ENCODE data around the gene PHTF1.

The PHTF1 gene

GRCh38 chr1:113759333-113760101, at the start of gene PHTF1:
Gene PHTF1 (minus strand): TSS chr1:113759486. CDS start chr1:113758703, 783 bp downstream.
- DNase-seq (peak; percentile 74), ATAC-seq (peak; percentile 93)

DNA sequence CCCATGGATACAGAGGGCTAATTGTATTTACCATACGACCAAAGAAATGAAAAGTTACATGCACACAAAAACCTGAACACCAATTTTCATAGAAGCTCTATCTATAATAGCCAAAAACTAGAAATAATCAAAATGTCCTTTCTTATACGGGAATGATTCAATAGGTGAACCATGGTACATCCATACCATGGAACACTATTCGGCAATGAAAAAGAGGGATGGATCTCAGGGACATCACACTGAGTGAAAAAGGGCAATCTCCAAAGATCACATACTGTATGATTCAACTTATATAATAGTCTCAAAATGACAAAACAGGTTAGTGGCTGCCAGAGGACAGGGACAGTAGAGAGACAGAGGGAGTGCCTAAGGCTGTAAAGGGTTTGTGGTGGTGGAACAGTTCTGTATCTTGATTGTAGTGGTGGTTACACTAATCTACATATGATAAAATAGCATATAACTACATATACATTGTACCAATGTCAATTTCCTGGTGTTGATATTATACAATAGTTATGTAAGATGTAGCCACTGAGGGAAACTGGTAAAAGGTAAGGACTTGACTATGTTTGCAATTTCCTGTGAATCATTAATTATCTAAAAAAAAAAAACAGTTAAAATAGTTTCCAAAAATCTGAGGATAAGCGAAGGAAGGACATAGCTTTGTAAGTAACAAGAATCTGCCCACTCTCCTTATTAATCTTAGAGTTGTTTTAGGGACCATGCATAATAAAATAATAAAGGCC, 49.3 kb upstream of the PHTF1 start:
- no peak for DNase-seq
- ATAC-seq = no peak

DNA sequence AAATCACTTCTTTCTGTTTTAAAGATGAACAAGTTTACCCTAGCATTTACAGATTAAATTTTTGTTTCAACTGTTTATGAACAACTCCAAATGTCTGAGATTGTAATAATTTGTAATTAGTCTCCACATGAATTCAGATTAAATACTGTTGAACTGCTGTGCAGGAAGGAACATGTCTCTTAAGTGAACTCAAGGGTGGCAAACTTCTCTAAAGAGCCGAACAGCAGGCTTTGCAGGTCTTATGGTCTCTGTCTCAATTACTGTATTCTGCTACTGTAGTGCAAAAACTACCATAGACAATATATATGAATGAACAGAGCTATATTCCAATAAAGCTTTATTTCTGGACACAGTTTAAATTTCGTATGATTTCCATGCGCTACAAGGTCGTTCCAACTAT, 46.4 kb upstream of the PHTF1 start:
- DNase-seq (no peak), ATAC-seq (no peak)

- no peak for ATAC-seq
- DNase-seq = no peak
Observed at GRCh38 chr1:113805256-113805531, 45.9 kb upstream of the PHTF1 start.

DNA sequence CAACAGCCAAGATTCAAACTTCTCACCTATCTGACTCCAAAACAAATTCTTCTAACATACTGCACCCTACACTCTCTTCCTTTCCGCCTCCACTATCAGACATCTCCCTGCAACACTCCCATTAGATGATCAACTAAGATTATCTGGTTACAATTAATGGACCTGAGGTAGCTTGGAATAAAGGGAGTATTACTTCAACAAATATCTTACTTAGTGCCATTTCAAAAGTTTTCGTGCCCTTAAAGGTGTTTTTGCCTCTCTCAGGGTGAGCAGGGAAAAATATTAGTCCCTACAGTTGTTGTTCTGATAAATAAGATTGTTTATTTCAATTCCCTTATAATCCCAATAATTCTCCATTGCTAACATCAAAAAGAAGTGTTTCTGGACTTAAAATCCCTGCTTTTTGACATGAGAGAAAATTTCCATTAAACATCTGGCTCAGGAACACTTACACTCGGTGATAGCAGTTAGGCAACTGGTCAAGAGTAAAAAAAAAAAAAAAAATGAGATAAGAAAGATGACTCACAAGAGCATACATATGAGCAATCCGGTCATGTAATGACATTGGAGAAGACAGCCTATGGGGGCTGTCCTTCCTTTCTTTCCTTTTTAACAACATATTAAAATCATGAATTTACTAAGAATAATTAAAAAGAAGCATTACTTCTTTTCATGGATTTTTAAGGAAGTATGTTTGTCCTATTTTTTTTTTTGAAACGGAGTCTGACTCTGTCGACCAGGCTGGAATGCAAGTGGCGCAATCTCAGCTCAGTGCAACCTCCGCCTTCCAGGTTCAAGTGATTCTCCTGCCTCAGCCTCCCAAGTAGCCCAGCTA, 45.4 kb upstream of the PHTF1 start:
- peak; percentile 38 for ATAC-seq
- DNase-seq = no peak

DNA sequence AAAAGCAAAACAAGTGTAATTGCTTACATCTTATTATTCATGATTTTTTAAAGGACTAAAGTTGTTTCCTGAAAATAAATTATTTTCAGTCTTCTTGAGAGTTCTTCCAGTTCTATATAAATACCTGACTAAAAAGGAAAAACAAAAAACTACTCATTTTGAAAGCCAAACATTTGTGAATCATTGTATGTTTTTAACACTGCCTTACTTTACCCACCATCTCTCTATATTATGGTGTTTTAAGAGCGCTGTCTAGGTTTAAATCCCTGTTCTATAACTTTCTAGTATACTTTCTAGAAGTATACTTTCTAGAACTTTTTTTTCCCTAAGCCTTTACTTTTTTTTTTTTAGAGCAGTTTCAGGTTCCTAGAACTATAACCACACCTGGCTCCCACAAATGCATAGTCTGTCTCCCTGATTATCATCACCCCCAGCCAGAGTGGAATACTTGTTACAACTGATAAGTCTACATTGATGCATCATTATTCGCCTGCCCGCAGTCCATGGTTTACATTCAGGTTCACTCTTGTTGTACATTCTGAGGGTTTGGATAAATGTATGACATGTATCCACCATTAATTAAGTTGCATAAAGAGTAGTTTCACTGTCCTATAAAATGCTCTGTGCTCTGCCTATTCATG, 43.2 kb upstream of the PHTF1 start:
- peak; percentile 54 for ATAC-seq
- DNase-seq = no peak

GRCh38 chr1:113800487-113800886, 41.2 kb upstream of the PHTF1 start:
- ATAC-seq = no peak

GRCh38 chr1:113797472-113797871, 38.2 kb upstream of the PHTF1 start:
- ATAC-seq = no peak
- DNase-seq = no peak

More at GRCh38 chr1:113800487-113800886, 41.2 kb upstream of the PHTF1 start:
- no peak for DNase-seq

DNA sequence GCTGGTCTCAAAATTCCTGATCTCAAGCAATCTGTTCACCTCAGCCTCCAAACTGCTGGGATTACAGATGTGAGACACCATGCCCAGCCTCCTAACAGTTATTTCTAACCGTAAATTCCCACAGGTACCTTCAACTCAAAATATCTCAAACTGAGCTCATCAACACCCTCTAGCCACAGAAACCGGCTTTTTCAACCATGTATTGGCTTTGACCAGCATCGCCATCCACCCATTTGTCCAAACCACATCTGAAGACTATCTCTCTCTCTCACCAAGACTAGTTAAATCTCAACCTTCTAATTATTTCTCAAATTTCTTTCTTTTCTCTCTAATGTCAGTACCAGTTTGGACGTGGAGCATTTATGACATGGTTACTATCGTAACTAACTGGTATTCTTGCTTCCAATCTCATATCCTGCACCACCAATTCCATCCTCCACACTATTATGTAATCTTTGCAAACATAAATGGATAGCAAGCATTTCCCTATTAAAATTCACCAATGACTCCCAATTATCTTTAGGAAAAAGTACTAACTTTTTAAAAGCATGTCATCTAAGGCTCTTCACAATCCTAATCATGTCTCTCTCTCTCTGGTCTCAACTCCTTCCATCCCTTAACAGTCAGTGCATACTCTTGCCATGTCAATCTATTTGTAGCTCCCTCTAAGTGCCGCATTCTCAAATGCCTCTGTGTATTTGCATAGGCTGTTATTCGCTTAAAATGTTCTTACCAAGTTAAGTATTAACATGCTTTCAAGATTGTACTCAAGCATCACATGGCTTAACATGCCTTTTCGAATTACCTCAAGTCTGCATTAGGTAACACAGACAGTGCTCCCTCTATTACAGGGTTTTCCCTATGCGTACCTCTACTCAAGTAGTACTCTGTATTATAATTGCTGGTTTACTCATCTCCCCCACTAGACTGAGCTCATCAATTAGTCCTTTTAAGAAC, 34.9 kb upstream of the PHTF1 start:
- DNase-seq (no peak), ATAC-seq (no peak)

DNA sequence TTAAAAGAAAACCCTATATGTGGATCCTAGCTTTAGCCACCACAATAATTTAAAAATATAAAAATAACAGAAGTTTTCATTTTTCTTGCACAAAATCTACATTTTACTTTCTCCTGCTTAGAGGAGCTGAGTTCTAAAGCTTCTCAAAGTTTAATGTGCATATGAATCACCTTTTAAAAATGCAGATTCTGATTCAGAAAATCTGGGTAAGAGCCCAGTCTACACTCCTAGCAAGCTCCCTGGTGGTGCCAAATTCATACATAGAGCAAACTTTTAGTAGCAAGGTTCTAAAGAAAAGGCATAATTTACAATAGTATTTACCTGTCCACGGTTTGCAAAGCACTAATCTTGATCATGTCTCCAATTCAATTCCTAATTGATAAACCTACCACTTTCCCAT, 33.7 kb upstream of the PHTF1 start:
- peak; percentile 23 for ATAC-seq

GRCh38 chr1:113792471-113792870, 33.2 kb upstream of the PHTF1 start:
- DNase-seq (no peak), ATAC-seq (no peak)

More for the DNA sequence above, 33.7 kb upstream of the PHTF1 start:
- no peak for DNase-seq

DNA sequence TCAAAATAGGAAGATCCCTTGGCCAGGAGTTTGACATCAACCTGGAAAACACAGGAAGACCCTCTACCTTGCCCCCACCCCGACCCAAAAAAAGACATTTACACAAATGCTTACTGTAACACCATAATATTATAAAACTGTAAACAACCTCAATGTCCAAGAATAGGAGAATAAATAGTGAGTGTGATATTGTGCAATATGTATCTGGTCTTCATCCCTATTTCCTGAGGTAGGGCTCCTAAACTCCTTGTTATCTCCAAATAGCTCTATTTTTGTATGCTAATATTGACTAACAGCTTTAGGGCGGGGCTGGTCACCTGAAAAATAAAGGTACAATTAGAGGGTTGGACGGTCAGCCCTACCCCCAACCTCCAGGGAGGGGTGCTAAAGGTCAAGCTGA, 29.5 kb upstream of the PHTF1 start:
- ATAC-seq (no peak), DNase-seq (no peak)

DNA sequence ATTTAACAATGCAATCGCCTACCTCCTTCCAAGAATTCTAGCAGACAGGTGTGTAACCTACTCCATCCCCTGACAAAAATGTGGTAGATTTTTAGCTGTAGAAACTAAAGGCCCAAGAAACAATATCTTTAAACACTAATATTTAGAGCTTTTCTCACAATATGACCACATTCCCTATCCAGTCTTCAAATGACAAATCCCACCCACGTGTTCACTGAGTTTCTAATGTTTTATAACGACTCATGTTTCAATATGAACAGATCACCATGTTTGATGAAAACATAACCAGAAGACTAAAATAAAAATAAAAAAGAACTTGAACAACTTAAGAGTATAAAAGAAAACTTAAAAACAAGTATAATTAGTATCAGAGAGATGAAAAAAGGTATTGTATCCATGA, 28.4 kb upstream of the PHTF1 start:
- DNase-seq (no peak), ATAC-seq (peak; percentile 25)

- ATAC-seq (no peak), DNase-seq (no peak)
Observed at GRCh38 chr1:113786069-113786468, 26.8 kb upstream of the PHTF1 start.

GRCh38 chr1:113784104-113784779, 25.0 kb upstream of the PHTF1 start:
- ATAC-seq = peak; percentile 71
- no peak for DNase-seq

DNA sequence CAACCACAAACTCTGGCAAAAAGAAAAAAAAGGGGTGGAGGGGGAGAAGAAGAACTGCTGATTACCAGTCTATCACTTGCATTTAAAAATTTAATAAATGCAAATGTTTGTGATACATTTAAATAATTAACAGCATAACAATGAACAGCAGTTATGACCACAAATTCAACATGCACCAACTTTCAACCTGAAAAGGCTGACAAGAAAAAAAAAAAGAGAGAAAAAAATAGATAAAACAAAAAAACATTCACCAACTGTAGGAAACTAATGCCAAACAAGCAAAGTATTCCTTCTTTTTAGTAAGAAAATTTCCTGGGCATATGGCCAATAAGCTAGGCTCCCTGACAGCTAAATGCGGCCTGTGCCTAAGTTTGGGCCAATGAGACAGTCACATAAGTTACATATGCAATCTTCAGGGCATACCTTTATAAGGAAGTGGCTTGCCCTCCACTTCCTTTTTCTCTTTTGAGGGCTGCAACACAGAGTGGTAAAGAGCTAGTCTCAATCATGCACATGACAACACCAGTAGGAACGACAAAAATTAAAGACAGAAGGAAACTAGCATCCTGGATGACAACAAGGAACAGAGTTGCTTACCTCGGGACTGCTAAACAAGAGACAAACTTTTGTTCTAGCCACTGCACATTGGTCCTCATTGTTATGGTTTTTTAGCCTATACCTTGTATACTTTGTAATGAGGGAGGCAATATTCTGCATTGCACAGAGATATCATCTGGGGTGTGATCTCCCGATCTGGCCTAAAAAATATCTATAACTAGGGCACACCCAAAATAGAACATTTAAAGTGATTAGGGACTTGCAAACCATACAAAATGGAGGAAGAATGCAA, 24.2 kb upstream of the PHTF1 start:
- ATAC-seq (peak; percentile 84), DNase-seq (peak; percentile 27)

DNA sequence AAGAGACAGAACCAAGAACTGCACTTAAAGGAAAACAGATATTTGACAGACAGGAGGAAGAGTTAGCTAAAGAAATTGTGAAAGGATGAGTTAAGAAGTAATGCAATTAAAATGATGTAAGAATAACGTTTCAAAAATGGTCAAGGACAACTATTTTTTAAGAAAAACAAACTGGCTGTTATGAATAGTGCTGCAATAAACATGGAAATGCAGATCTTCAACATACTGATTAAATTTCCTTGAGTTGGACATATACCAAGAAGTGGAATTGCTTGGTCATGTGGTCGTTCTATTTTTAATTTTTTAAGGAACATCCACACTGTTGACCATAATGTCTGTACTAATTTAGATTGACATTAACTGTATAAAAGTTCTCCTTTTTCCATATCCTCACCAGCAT, 23.1 kb upstream of the PHTF1 start:
- ATAC-seq = no peak
- DNase-seq = no peak

DNA sequence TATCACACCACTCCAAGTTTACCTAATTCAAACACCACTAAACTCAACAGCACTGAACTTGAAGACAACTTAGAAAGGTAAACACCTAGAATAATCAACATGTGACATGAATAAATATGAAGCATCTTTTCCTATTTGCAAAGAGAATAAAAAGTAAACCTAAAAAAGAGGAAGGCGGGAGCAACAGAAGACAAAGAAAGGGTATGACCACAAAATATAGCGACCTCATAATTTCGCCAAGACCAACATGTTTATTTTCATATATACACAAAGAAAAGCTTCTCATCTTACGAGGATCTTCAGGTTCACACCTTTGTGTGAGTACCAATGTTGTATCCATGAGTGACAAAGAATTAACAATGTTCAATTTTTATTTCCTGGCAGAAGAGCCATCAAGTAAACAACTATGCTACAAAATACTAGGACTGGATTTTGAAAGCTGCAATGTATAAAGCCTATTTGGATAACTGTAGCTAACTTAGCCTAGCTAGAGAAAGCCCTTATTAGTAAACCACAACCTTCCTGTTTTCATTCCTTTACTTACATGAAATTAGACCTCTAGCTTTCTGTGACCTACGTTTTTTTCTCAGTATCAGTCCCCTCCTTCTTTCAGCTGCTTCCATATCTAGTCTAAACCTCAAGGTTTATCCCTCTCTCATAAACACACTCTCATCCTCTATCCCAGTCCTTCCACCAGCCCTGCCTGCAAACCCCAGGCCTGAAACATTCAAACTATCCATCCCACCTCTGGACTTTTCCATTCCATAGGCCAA, 21.3 kb upstream of the PHTF1 start:
- ATAC-seq (no peak), DNase-seq (no peak)

DNA sequence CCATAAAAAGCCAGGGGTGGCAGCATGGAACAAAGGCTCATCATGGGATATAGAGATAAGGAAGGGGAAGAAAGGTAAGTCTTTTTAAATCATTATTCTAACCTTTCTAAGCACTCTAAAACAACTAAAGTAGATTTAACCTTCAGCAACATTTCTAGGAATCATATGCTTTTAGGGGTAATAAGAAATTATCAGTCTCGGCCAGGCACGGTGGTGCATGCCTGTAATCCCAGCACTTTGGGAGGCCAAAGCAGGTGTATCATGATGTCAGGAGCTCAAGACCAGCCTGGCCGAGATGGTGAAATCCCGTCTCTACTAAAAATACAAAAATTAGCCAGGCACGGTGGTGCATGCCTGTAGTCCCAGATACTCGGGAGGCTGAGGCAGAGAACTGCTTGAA, 20.3 kb upstream of the PHTF1 start:
- DNase-seq = no peak
- no peak for ATAC-seq

Data from stimulated activated naive CD8-positive, alpha-beta T cell treated with anti-CD3 and anti-CD28 coated beads, Interleukin-15, Interleukin-2, amounts not matched to agents 100 U/mL and 50 U/mL, for 24 hours (primary cell).